ENCODE measurements around the gene GPR161.

GRCh38 chr1:168089326-168089978 is 47.3 kb downstream of the GPR161 start:
- TF ChIP-seq POLR2AphosphoS5 (IDR thresholded peaks at IDR 0.05; ENCODE audit: low read depth, low read length), result no peak
- TF ChIP-seq CTCF (IDR thresholded peaks at IDR 0.05), result no peak
- no peak for TF ChIP-seq REST (IDR thresholded peaks at IDR 0.05; ENCODE audit: insufficient read depth in 1 of 2, low read depth in 2 of 2, low read length in 1 of 2)
- no peak for TF ChIP-seq SIN3A (IDR thresholded peaks at IDR 0.05; ENCODE audit: borderline replicate concordance, insufficient read depth, low read depth, low read length)
